WTC11 (cell line): ENCODE results near the gene SLC2A11. TPM values are rescaled to one million over a fixed set of nuclear protein-coding genes. Genes with fewer than 3 reads are reported as not detected.

Experiments used
- ATAC-seq: fragments of 200-7000 bp; cut with Tn5 transposase; 2 replicates; pipeline ENCODE4 v1.10.0; 2021; ENCODE audit warnings: mild to moderate bottlenecking, moderate library complexity
- CTCF ChIA-PET: fragments of 300-600 bp; sonication (Branson Sonifier 250); formaldehyde crosslinking; loops from one replicate; lab custom pipeline; 2021; ENCODE audit warnings: antibody characterized with exemption; lab: Charles Lee
- POLR2A ChIA-PET: fragments of 350-600 bp; sonication (Branson Sonifier 250); formaldehyde crosslinking; loops from one replicate; lab custom pipeline; 2021; ENCODE audit warnings: antibody characterized with exemption; lab: Charles Lee
- DNase-seq: peaks from one replicate; pipeline ENCODE4 v3.0.0; 2021; ENCODE audit warnings: low spot score
- H3K27ac Mint-ChIP-seq: 2 replicates; pipeline ENCODE4 v1.8.0; 2021; ENCODE audit warnings: mixed read lengths
- H3K27me3 Mint-ChIP-seq: 2 replicates; pipeline ENCODE4 v1.8.0; 2021; ENCODE audit warnings: low read depth, mild to moderate bottlenecking, moderate library complexity, mixed read lengths
- H3K36me3 Mint-ChIP-seq: 2 replicates; pipeline ENCODE4 v1.8.0; 2021; ENCODE audit warnings: mixed read lengths
- H3K4me1 Mint-ChIP-seq: 2 replicates; pipeline ENCODE4 v1.8.0; 2022; ENCODE audit warnings: mixed read lengths
- H3K4me3 Mint-ChIP-seq: 2 replicates; pipeline ENCODE4 v1.8.0; 2021; ENCODE audit warnings: mild to moderate bottlenecking, moderate library complexity, mixed read lengths
- H3K9me3 Mint-ChIP-seq: 2 replicates; pipeline ENCODE4 v1.8.0; 2021; ENCODE audit warnings: mixed read lengths
- ATF1 ChIP-seq: sonication (generic); formaldehyde crosslinking; IDR thresholded peaks from 2 replicates; pipeline ENCODE4 v1.8.1; 2023; ENCODE audit warnings: mild to moderate bottlenecking, moderate library complexity, missing genetic modification reagents
- ATF2 ChIP-seq: sonication (generic); formaldehyde crosslinking; IDR thresholded peaks from 2 replicates; pipeline ENCODE4 v1.8.1; 2022; ENCODE audit warnings: low read depth, missing genetic modification reagents, borderline replicate concordance
- E2F4 ChIP-seq: sonication (generic); formaldehyde crosslinking; IDR thresholded peaks from 2 replicates; pipeline ENCODE4 v1.8.1; 2022; ENCODE audit warnings: low read depth, mild to moderate bottlenecking, moderate library complexity, missing genetic modification reagents, borderline replicate concordance
- ELF4 ChIP-seq: sonication (generic); formaldehyde crosslinking; IDR thresholded peaks from 2 replicates; pipeline ENCODE4 v1.8.1; 2022; ENCODE audit warnings: low read depth, mild to moderate bottlenecking, moderate library complexity, missing genetic modification reagents
- EMX1 ChIP-seq: fragments of 250-450 bp; sonication (Bioruptor Pico); IDR thresholded peaks from 2 replicates; pipeline ENCODE4 v1.8.0; 2021; ENCODE audit warnings: mild to moderate bottlenecking
- ESRRA ChIP-seq: sonication (generic); formaldehyde crosslinking; IDR thresholded peaks from 2 replicates; pipeline ENCODE4 v1.8.1; 2022; ENCODE audit warnings: mild to moderate bottlenecking, missing genetic modification reagents, borderline replicate concordance
- GTF2I ChIP-seq: fragments of 250-450 bp; sonication (Bioruptor Pico); conservative IDR thresholded peaks from 2 replicates; pipeline ENCODE4 v1.4.0; 2021; ENCODE audit warnings: mild to moderate bottlenecking
- MAX ChIP-seq: sonication (generic); formaldehyde crosslinking; IDR thresholded peaks from 2 replicates; pipeline ENCODE4 v1.8.0; 2022; ENCODE audit warnings: mild to moderate bottlenecking, missing genetic modification reagents
- MLX ChIP-seq: sonication (generic); formaldehyde crosslinking; IDR thresholded peaks from 2 replicates; pipeline ENCODE4 v1.8.1; 2023; ENCODE audit warnings: mild to moderate bottlenecking, missing genetic modification reagents, moderate library complexity
- MXD4 ChIP-seq: fragments of 250-450 bp; sonication (Bioruptor Pico); IDR thresholded peaks from 2 replicates; pipeline ENCODE4 v1.8.0; 2021; ENCODE audit warnings: mild to moderate bottlenecking, moderate library complexity, borderline replicate concordance
- MYBL2 ChIP-seq: sonication (generic); formaldehyde crosslinking; IDR thresholded peaks from 2 replicates; pipeline ENCODE4 v1.8.1; 2023; ENCODE audit warnings: mild to moderate bottlenecking, moderate library complexity, missing genetic modification reagents
- NR3C1 ChIP-seq: sonication (generic); formaldehyde crosslinking; conservative IDR thresholded peaks from 2 replicates; pipeline ENCODE4 v1.8.1; 2023; ENCODE audit warnings: low read depth, mild to moderate bottlenecking, missing genetic modification reagents
- PREB ChIP-seq: sonication (generic); formaldehyde crosslinking; IDR thresholded peaks from 2 replicates; pipeline ENCODE4 v1.8.1; 2022; ENCODE audit warnings: mild to moderate bottlenecking, missing genetic modification reagents, moderate library complexity, borderline replicate concordance
- PRRX2 ChIP-seq: fragments of 250-450 bp; sonication (Bioruptor Pico); IDR thresholded peaks from 2 replicates; pipeline ENCODE4 v1.8.0; 2021; ENCODE audit warnings: mild to moderate bottlenecking
- RELA ChIP-seq: sonication (generic); formaldehyde crosslinking; IDR thresholded peaks from 2 replicates; pipeline ENCODE4 v1.8.1; 2022; ENCODE audit warnings: missing genetic modification reagents, mild to moderate bottlenecking, borderline replicate concordance
- STAT6 ChIP-seq: sonication (generic); formaldehyde crosslinking; conservative IDR thresholded peaks from 2 replicates; pipeline ENCODE4 v1.8.1; 2023; ENCODE audit warnings: mild to moderate bottlenecking, low read depth, missing genetic modification reagents, moderate library complexity
- TEAD4 ChIP-seq: sonication (generic); formaldehyde crosslinking; IDR thresholded peaks from 2 replicates; pipeline ENCODE4 v1.8.0; 2022; ENCODE audit warnings: mild to moderate bottlenecking, missing genetic modification reagents
- ZNF281 ChIP-seq: sonication (generic); formaldehyde crosslinking; IDR thresholded peaks from 2 replicates; pipeline ENCODE4 v1.8.0; 2023; ENCODE audit warnings: mild to moderate bottlenecking, missing genetic modification reagents
- ZNF423 ChIP-seq: fragments of 250-450 bp; sonication (Bioruptor Pico); IDR thresholded peaks from 2 replicates; pipeline ENCODE4 v2.1.2; 2022; ENCODE audit warnings: mild to moderate bottlenecking, moderate library complexity
- total RNA-seq: library from RNA; stranded (reverse); gene quantifications from 3 replicates; pipeline ENCODE4 v1.2.3, GENCODE V29; 2021

Gene SLC2A11
- total RNA-seq, 1 experiment from 2014 or later: 19.9 TPM

GRCh38 chr22:23825246-23825905, 32.3 kb upstream of the SLC2A11 start:
- Mint-ChIP-seq H3K4me3 (no peak overlapping the region), H3K36me3 (peaks cover 80% of the 10 kb centered on the region), H3K27me3 (no peaks in the 10 kb centered on the region; the same call in 1 of the 2 replicates), H3K4me1 (peaks cover 12% of the 10 kb centered on the region), H3K27ac (peak overlapping the region; percentile 94), H3K9me3 (no peaks in the 10 kb centered on the region)
- ChIA-PET CTCF (interaction anchor here (0.6 to 1.2 kb wide), 3 partner anchors 11 to 967 kb away, joined by 3 to 5 read pairs (median 4); no protein-coding TSS in a partner anchor), POLR2A (interaction anchor here (0.8 kb wide), 1 partner anchor 14 kb away, joined by 3 read pairs; no protein-coding TSS in a partner anchor)
- ATAC-seq: no peak
- no peak for DNase-seq
- no peak for TF ChIP-seq E2F4
- TF ChIP-seq MXD4 (CRISPR knock-in tag): no peak
- no peak for TF ChIP-seq PREB (CRISPR knock-in tag)
- no peak for TF ChIP-seq EMX1 (CRISPR knock-in tag)
- TF ChIP-seq PRRX2: no peak
- TF ChIP-seq MYBL2 (CRISPR knock-in tag): no peak
- no peak for TF ChIP-seq RELA (CRISPR knock-in tag)
- no peak for TF ChIP-seq ZNF423 (CRISPR knock-in tag)

GRCh38 chr22:23826510-23827350, 30.9 kb upstream of the SLC2A11 start:
- Mint-ChIP-seq H3K36me3 (peaks cover 75% of the 10 kb centered on the region), H3K4me1 (peaks cover 8% of the 10 kb centered on the region), H3K4me3 (no peak overlapping the region), H3K27me3 (no peaks in the 10 kb centered on the region; the same call in 1 of the 2 replicates), H3K9me3 (no peaks in the 10 kb centered on the region), H3K27ac (peak overlapping the region; percentile 97)
- ATAC-seq (no peak), DNase-seq (no peak)
- ChIA-PET POLR2A (no interaction called here), CTCF (interaction anchor here (0.7 to 1.1 kb wide), 2 partner anchors 9 to 23 kb away, joined by 3 to 5 read pairs; no protein-coding TSS in a partner anchor)
- TF ChIP-seq ELF4 (CRISPR knock-in tag) (no peak), ESRRA (CRISPR knock-in tag) (no peak), MAX (CRISPR knock-in tag) (no peak), ATF1 (CRISPR knock-in tag) (no peak), ATF2 (CRISPR knock-in tag) (no peak), PRRX2 (no peak), MLX (CRISPR knock-in tag) (no peak), NR3C1 (CRISPR knock-in tag) (no peak), GTF2I (CRISPR knock-in tag) (no peak), TEAD4 (CRISPR knock-in tag) (no peak), ZNF281 (CRISPR knock-in tag) (no peak), STAT6 (CRISPR knock-in tag) (no peak)
